ENCODE data around the gene CD48.

CD48 gene

GRCh38 chr1:160752924-160753323 is 41.3 kb upstream of the CD48 start:
- Histone ChIP-seq H3K4me3 (IDR thresholded peaks at IDR 0.05; ENCODE audit: insufficient read depth, low read depth, low read length) (no peak overlapping the region), H3K4me2 (no peak overlapping the region), H3K4me1 (ENCODE audit: low read depth, poor library complexity, severe bottlenecking) (no peaks in the 10 kb centered on the region), H3K27ac (no peak overlapping the region), H3K27me3 (ENCODE audit: insufficient read depth, low read depth) (no peaks in the 10 kb centered on the region; the same call in 1 of the 2 replicates), H3K9ac (no peak overlapping the region), H4K20me1 (ENCODE audit: insufficient read depth) (no peaks in the 10 kb centered on the region), H3K36me3 (ENCODE audit: insufficient read depth) (no peaks in the 10 kb centered on the region), H2AFZ (ENCODE audit: low read depth) (no peak overlapping the region), H3K79me2 (ENCODE audit: insufficient read depth, low read depth) (no peaks in the 10 kb centered on the region)
- TF ChIP-seq CTCF (conservative IDR thresholded peaks at IDR 0.05; ENCODE audit: low read depth, low read length) = no peak

- Histone ChIP-seq H3K4me3 (IDR thresholded peaks at IDR 0.05; ENCODE audit: insufficient read depth, low read depth, low read length) (no peak overlapping the region), H3K4me2 (no peak overlapping the region), H3K27ac (no peak overlapping the region), H3K27me3 (ENCODE audit: insufficient read depth, low read depth) (no peaks in the 10 kb centered on the region; the same call in 1 of the 2 replicates), H3K36me3 (ENCODE audit: insufficient read depth) (no peaks in the 10 kb centered on the region), H2AFZ (ENCODE audit: low read depth) (no peak overlapping the region), H3K9ac (no peak overlapping the region), H4K20me1 (ENCODE audit: insufficient read depth) (no peaks in the 10 kb centered on the region), H3K79me2 (ENCODE audit: insufficient read depth, low read depth) (no peaks in the 10 kb centered on the region), H3K4me1 (ENCODE audit: low read depth, poor library complexity, severe bottlenecking) (no peaks in the 10 kb centered on the region)
- no peak for TF ChIP-seq CTCF (conservative IDR thresholded peaks at IDR 0.05; ENCODE audit: low read depth, low read length)
Observed at GRCh38 chr1:160752406-160752805, 40.8 kb upstream of the CD48 start.

- TF ChIP-seq CTCF (conservative IDR thresholded peaks at IDR 0.05; ENCODE audit: low read depth, low read length) = no peak
- no peaks in the 10 kb centered on the region for H3K4me1 ChIP-seq (ENCODE audit: low read depth, poor library complexity, severe bottlenecking)
- no peak overlapping the region for H3K4me3 ChIP-seq (IDR thresholded peaks at IDR 0.05; ENCODE audit: insufficient read depth, low read depth, low read length)
Observed at GRCh38 chr1:160750608-160751007, 39.0 kb upstream of the CD48 start.

GRCh38 chr1:160748878-160749269 is 37.3 kb upstream of the CD48 start:
- Histone ChIP-seq H3K9ac (no peak overlapping the region), H4K20me1 (ENCODE audit: insufficient read depth) (no peaks in the 10 kb centered on the region), H3K4me1 (ENCODE audit: low read depth, poor library complexity, severe bottlenecking) (no peaks in the 10 kb centered on the region), H3K79me2 (ENCODE audit: insufficient read depth, low read depth) (no peaks in the 10 kb centered on the region), H3K36me3 (ENCODE audit: insufficient read depth) (no peaks in the 10 kb centered on the region), H2AFZ (ENCODE audit: low read depth) (no peak overlapping the region), H3K4me3 (IDR thresholded peaks at IDR 0.05; ENCODE audit: insufficient read depth, low read depth, low read length) (no peak overlapping the region), H3K27me3 (ENCODE audit: insufficient read depth, low read depth) (no peaks in the 10 kb centered on the region; the same call in 1 of the 2 replicates), H3K27ac (no peak overlapping the region), H3K4me2 (no peak overlapping the region)
- TF ChIP-seq CTCF (conservative IDR thresholded peaks at IDR 0.05; ENCODE audit: low read depth, low read length) = no peak

More at GRCh38 chr1:160750608-160751007, 39.0 kb upstream of the CD48 start:
- H4K20me1 ChIP-seq (ENCODE audit: insufficient read depth) = no peaks in the 10 kb centered on the region
- H3K36me3 ChIP-seq (ENCODE audit: insufficient read depth) = no peaks in the 10 kb centered on the region
- no peaks in the 10 kb centered on the region; the same call in 1 of the 2 replicates for H3K27me3 ChIP-seq (ENCODE audit: insufficient read depth, low read depth)
- H3K79me2 ChIP-seq (ENCODE audit: insufficient read depth, low read depth) = no peaks in the 10 kb centered on the region
- no peak overlapping the region for H3K27ac ChIP-seq
- H3K9ac ChIP-seq = no peak overlapping the region
- H2AFZ ChIP-seq (ENCODE audit: low read depth) = no peak overlapping the region
- H3K4me2 ChIP-seq = no peak overlapping the region
